HG03575 (cell line): Measurements from ENCODE around the gene ATP2A3.
"Not testable (repeated sequence)": the region's sequence is repeated elsewhere in the genome, so short reads cannot be mapped to it uniquely, and the experiment has no call there.

Experiments used
- ATAC-seq: cut with Tn5 transposase; IDR thresholded peaks from one replicate; pipeline ENCODE4 v1.9.1; 2021; ENCODE audit not compliant: unreplicated experiment, insufficient number of reproducible peaks, low FRiP score; ENCODE audit errors: extremely low read depth

Gene ATP2A3

DNA sequence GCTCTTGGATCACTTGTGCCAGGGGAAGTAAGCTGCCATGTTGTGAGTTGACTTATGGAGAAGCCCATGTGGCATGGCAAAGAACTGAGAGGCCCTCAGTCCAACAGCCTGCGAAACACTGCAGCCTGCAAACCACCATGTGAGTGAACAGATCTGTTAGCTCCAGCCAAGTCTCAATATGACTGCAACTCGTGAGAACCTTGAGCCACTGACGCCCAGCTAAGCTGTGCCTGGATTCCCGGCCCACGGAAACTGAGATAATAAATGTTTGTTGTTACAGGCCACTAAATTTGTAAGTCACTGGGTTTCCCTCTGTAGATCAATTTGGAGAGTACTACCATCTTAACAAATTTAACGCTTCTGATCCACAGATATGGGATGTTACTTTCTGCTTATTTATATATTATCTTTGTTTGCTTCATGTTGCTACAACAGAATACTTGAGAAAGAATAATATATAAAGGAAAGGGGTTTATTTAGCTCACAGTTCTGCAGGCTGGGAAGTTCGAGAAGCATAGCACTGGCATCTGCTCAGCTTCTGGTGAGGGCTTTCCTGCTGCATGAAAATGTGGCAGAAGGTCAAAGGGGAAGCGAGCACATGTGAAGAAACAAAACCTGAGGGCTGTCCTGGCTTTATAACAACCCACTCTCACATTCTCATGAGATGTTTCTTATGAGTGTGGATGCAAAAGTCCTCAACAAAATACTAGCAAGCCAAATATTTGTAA lies 29.4 kb upstream of the ATP2A3 start:
- no peak for ATAC-seq

DNA sequence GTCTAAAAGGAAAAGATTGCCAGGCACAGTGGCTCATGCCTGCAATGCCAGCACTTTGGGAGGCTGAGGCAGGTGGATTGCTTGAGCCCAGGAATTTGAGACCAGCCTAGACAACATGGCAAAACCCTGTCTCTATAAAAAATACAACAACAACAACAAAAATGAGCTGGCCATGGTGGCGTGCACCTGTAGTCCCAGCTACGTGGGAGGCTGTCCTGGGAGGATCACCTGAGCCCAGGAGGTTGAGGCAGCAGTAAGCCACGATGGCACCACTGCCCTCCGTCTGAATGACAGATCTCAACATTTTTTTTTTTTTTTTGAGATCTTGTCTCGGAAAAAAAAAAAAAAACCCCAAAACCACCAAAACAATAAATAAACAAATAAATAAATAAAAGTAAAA lies 28.1 kb upstream of the ATP2A3 start:
- no peak for ATAC-seq

DNA sequence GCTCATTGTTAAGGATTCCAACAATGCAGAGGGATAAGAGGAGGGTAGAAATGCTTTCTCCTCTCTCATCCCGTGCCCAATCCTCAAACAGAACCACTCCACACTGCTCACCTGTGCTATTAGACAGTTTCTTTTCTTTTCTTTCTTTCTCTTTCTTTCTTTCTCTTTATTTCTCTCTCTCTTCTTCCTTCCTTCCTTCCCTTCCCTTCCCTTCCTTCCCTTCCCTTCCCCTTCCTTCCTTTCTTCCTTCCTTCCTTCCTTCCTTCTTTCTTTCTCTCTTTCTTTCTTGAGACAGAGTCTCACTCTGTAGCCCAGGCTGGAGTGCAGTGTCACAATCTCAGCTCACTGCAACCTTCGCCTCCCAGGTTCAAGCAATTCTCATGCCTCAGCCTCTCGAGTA lies 27.5 kb upstream of the ATP2A3 start:
- ATAC-seq = not testable (repeated sequence)

GRCh38 chr17:3990386-3991127 lies 26.3 kb upstream of the ATP2A3 start:
- ATAC-seq = no peak

- no peak for ATAC-seq
Observed at GRCh38 chr17:3989041-3989886, 25.0 kb upstream of the ATP2A3 start.

GRCh38 chr17:3988297-3989040 lies 24.2 kb upstream of the ATP2A3 start:
- no peak for ATAC-seq

GRCh38 chr17:3986939-3987335 lies 22.7 kb upstream of the ATP2A3 start:
- no peak for ATAC-seq

GRCh38 chr17:3986270-3986938 lies 22.2 kb upstream of the ATP2A3 start:
- no peak for ATAC-seq

DNA sequence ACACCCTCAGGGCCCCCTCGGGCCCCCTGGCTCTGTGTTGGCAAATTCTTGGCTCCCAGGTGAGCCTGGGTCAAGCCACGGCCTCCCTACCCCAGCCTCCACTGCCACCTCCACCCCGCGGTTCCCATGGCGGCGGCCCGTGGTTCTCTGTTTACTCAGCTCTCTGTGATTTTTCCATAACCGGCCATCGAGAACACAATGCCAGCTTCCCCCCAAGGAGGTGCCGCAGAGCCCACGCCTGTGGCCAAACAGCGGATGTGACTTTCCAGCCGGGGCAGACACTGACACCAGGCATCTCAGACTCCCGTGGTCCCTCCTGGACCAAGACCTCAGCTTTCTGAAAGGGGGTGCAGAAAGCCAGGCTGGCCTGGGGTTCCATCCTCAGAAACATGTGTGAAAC lies 21.6 kb upstream of the ATP2A3 start:
- no peak for ATAC-seq

- ATAC-seq = no peak
Observed at GRCh38 chr17:3983606-3984484, 19.6 kb upstream of the ATP2A3 start.

- no peak for ATAC-seq
Observed at GRCh38 chr17:3982541-3983017, 18.3 kb upstream of the ATP2A3 start.

GRCh38 chr17:3982113-3982512 lies 17.9 kb upstream of the ATP2A3 start:
- no peak for ATAC-seq

GRCh38 chr17:3981455-3981854 lies 17.2 kb upstream of the ATP2A3 start:
- no peak for ATAC-seq

DNA sequence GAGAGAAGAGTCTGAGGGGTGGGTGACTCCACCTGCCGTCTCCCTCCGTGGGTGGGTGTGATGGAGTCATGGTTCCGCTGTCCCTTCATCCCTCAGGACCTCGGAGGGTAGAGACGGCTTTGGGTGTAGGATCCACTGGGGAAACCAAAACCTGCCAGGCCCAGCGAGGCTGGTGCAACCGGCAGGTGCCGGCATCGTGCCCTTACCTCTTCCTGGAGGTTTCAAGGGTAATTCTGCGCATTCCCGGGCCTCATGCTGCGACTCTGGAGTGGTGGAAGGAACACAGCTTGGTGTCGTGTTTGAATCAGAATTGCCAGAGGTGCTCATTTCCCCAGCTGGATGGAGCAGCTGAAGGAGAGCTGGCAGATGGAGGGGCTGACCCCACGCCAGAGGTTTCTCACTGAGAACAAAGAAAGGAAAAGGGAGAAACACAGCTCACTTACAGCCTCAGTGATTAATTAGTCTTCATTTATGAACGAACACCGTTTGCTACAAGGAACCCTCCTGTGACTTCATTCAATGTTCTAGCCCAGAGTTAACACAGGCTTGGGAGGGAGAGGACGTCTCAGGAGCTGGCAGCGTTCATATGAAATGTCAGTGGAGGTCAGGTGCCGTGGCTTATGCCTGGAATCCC lies 16.3 kb upstream of the ATP2A3 start:
- ATAC-seq = no peak

GRCh38 chr17:3979290-3979611 lies 15.0 kb upstream of the ATP2A3 start:
- no peak for ATAC-seq

GRCh38 chr17:3978421-3979289 lies 14.4 kb upstream of the ATP2A3 start:
- ATAC-seq = no peak
